HepG2 (cell line): ENCODE results near the gene GRM8. TPM values are rescaled to one million over a fixed set of nuclear protein-coding genes. Genes with fewer than 3 reads are reported as not detected.

ENCODE experiments used
- ATAC-seq: fragments of 200-7000 bp; cut with Tn5 transposase; 3 replicates; pipeline ENCODE4 v1.9.1; 2020; ENCODE audit warnings: mild to moderate bottlenecking, moderate library complexity
- BruUV-seq: library from RNA; stranded (reverse); fragments of 400-500 nt; replicated peaks from 2 replicates; lab custom pipeline; 2021; lab: Mats Ljungman, UMichigan
- CTCF ChIA-PET: fragments of 300-600 bp; formaldehyde crosslinking; extraction: SDS; loops from one replicate; lab custom pipeline; 2021; ENCODE audit warnings: low total read pairs, inconsistent platforms, low intra/inter-chr PET ratio; lab: Yijun Ruan, JAX
- POLR2A ChIA-PET: fragments of 350-600 bp; sonication (Branson Sonifier 250); formaldehyde crosslinking; loops from one replicate; lab custom pipeline; 2020; ENCODE audit warnings: antibody characterized with exemption, inconsistent platforms; lab: Yijun Ruan, JAX
- DNase-seq: peaks from one replicate; pipeline ENCODE4 v3.0.0-alpha.2; 2015; ENCODE audit warnings: low spot score
- FAIRE-seq: peaks from 3 replicates; lab custom pipeline; 2011; peaks lifted over from hg19 to GRCh38; lab: Jason Lieb, UNC
- H2AFZ ChIP-seq: one replicate; pipeline ENCODE4 v1.6.1; 2011; ENCODE audit warnings: low read length, inconsistent platforms
- H3K27ac ChIP-seq: fragments of 300-600 bp; 3 replicates; pipeline ENCODE4 v1.8.0; 2011; ENCODE audit warnings: mixed run types, mild to moderate bottlenecking, mixed read lengths, low read length, inconsistent platforms; ENCODE audit not compliant: insufficient read depth; ENCODE audit errors: extremely low read length
- H3K27me3 ChIP-seq, 2 experiments: fragments of 200-600 bp in 1 of 2; 2 replicates in 1 of 2; 3 replicates in 1 of 2; pipeline versions ENCODE4 v1.6.0 to v1.8.0; 2011; ENCODE audit warnings: low read length in 2 of 2, mild to moderate bottlenecking in 2 of 2, moderate library complexity in 2 of 2, inconsistent platforms in 1 of 2; ENCODE audit not compliant: insufficient read depth in 2 of 2, control insufficient read depth in 1 of 2
- H3K36me3 ChIP-seq, 2 experiments: fragments of 200-600 bp in 1 of 2; replicated peaks in 1 of 2; 2 replicates in 1 of 2; 3 replicates in 1 of 2; pipeline versions ENCODE4 v1.5.1 to v1.8.0; 2011; ENCODE audit warnings: low read length in 2 of 2, inconsistent platforms in 1 of 2; ENCODE audit not compliant: insufficient read depth in 2 of 2, control insufficient read depth in 1 of 2
- H3K4me1 ChIP-seq: 2 replicates; pipeline ENCODE4 v1.5.1; 2012; ENCODE audit warnings: low read length, inconsistent platforms; ENCODE audit not compliant: insufficient read depth
- H3K4me2 ChIP-seq: 2 replicates; pipeline ENCODE4 v1.6.0; 2011; ENCODE audit warnings: low read depth, low read length, inconsistent platforms
- H3K4me3 ChIP-seq, 3 experiments: fragments of 200-600 bp in 1 of 3; sonication (generic), shearing (Covaris generic) in 1 of 3; replicated peaks in 1 of 3; 2 replicates each; pipeline ENCODE4 v1.5.1; 2011 to 2016; ENCODE audit warnings: low read length in 3 of 3, inconsistent platforms in 2 of 3, low read depth in 2 of 3, mild to moderate bottlenecking in 2 of 3, control low read depth in 1 of 3, mixed read lengths in 1 of 3; ENCODE audit not compliant: insufficient read depth in 1 of 3
- H3K79me2 ChIP-seq: one replicate; pipeline ENCODE4 v1.6.1; 2011; ENCODE audit warnings: low read length, inconsistent platforms; ENCODE audit not compliant: insufficient read depth
- H3K9ac ChIP-seq: 2 replicates; pipeline ENCODE4 v1.6.0; 2011; ENCODE audit warnings: mild to moderate bottlenecking, low read depth, low read length, inconsistent platforms; ENCODE audit not compliant: insufficient read depth
- H3K9me3 ChIP-seq: 2 replicates; pipeline ENCODE4 v1.5.1; 2012; ENCODE audit warnings: mild to moderate bottlenecking, low read length
- H4K20me1 ChIP-seq: 2 replicates; pipeline ENCODE4 v1.6.0; 2011; ENCODE audit warnings: inconsistent platforms, mild to moderate bottlenecking, low read length, moderate library complexity; ENCODE audit not compliant: insufficient read depth
- ATF7 ChIP-seq, 2 experiments: fragments of 450-650 bp in 1 of 2; sonication (generic) in 1 of 2; formaldehyde crosslinking in 1 of 2; IDR thresholded peaks; 2 replicates each; pipeline versions ENCODE4 v1.4.0 to v1.6.1; 2016 to 2020; ENCODE audit warnings: antibody characterized with exemption in 1 of 2, mild to moderate bottlenecking in 1 of 2, missing genetic modification reagents in 1 of 2
- CBX2 ChIP-seq, 2 experiments: fragments of 200-600 bp in 1 of 2; sonication (generic); formaldehyde crosslinking in 1 of 2; IDR thresholded peaks; 2 replicates each; pipeline versions ENCODE4 v1.7.0 to v1.8.1; 2018 to 2022; ENCODE audit warnings: low read depth in 2 of 2, low read length in 1 of 2, mild to moderate bottlenecking in 1 of 2, missing genetic modification reagents in 1 of 2
- HNF4A ChIP-seq: sonication (generic); formaldehyde crosslinking; IDR thresholded peaks from 2 replicates; pipeline ENCODE4 v1.4.0; 2020; ENCODE audit warnings: missing genetic modification reagents
- HNF4G ChIP-seq, 2 experiments: sonication (generic) in 1 of 2; formaldehyde crosslinking in 1 of 2; IDR thresholded peaks; 2 replicates each; pipeline versions ENCODE4 v1.4.0 to v1.6.1; 2011 to 2020; ENCODE audit warnings: borderline replicate concordance in 2 of 2, low read depth in 2 of 2, mild to moderate bottlenecking in 2 of 2, low read length in 1 of 2, missing genetic modification reagents in 1 of 2, moderate library complexity in 1 of 2
- HNRNPH1 ChIP-seq: fragments of 200-400 bp; formaldehyde crosslinking; optimal IDR thresholded peaks from 2 replicates; pipeline ENCODE3; 2017; ENCODE audit warnings: mild to moderate bottlenecking, low read depth, low read length
- KLF6 ChIP-seq: IDR thresholded peaks from 2 replicates; pipeline ENCODE4 v1.8.0; 2016; ENCODE audit warnings: missing biosample characterization, missing genetic modification reagents
- NFE2L1 ChIP-seq: sonication (generic); formaldehyde crosslinking; IDR thresholded peaks from 2 replicates; pipeline ENCODE4 v1.4.0; 2020; ENCODE audit warnings: missing genetic modification reagents, mild to moderate bottlenecking, borderline replicate concordance
- TSC22D2 ChIP-seq: sonication (generic); formaldehyde crosslinking; IDR thresholded peaks from 2 replicates; pipeline ENCODE4 v1.5.1; 2020; ENCODE audit warnings: missing genetic modification reagents, mild to moderate bottlenecking, borderline replicate concordance
- ZBTB7B ChIP-seq: sonication (generic); formaldehyde crosslinking; IDR thresholded peaks from 2 replicates; pipeline ENCODE4 v1.4.0; 2020; ENCODE audit warnings: missing genetic modification reagents
- ZNF138 ChIP-seq: sonication (generic); formaldehyde crosslinking; IDR thresholded peaks from 2 replicates; pipeline ENCODE4 v1.5.0; 2020; ENCODE audit warnings: mild to moderate bottlenecking, low read depth, missing genetic modification reagents
- ZNF589 ChIP-seq: sonication (generic); formaldehyde crosslinking; conservative IDR thresholded peaks from 2 replicates; pipeline ENCODE4 v1.8.0; 2022; ENCODE audit warnings: mild to moderate bottlenecking, moderate library complexity, missing genetic modification reagents
- ZNF773 ChIP-seq: sonication (generic); formaldehyde crosslinking; IDR thresholded peaks from 2 replicates; pipeline ENCODE4 v1.4.0; 2020; ENCODE audit warnings: missing genetic modification reagents, borderline replicate concordance
- ZSCAN25 ChIP-seq: sonication (generic); formaldehyde crosslinking; IDR thresholded peaks from 2 replicates; pipeline ENCODE4 v1.8.0; 2022; ENCODE audit warnings: mild to moderate bottlenecking, missing genetic modification reagents
- WGBS: methylation state at CpG from one replicate; pipeline ENCODE4 v1.1.6; 2017; ENCODE audit warnings: low lambda C conversion rate; 5-methylcytosine and 5-hydroxymethylcytosine counted together
- in situ Hi-C: cut with HindIII; loops from 2 replicates; pipeline ENCODE4 v1.10.0; 2017; ENCODE audit warnings: low pct_unique_long_range_greater_than_20kb; ENCODE audit not compliant: extremely low pct_ligation_motif_present
- intact Hi-C: fragments of 100-400 bp; cut with micrococcal nuclease; formaldehyde crosslinking; loops from one replicate; pipeline ENCODE4 v1.10.0; 2022; ENCODE audit not compliant: unreplicated experiment
- polyA plus RNA-seq, 8 experiments: library from polyadenylated mRNA; depleted of rRNA in 3 of 8; stranded (reverse) in 7 of 8; unstranded in 1 of 8; fragments of >200 nt; fragmentation: Illumina TruSeq in 4 of 8; extraction: Trizol in 4 of 8; gene quantifications; 2 replicates each; pipeline versions ENCODE4 v1.2.1 to v1.2.3, GENCODE V29; 2011 to 2016; ENCODE audit warnings: low read depth in 4 of 8, missing spikeins in 1 of 8, mixed read lengths in 1 of 8; ENCODE audit not compliant: insufficient read depth in 1 of 8
- total RNA-seq, 5 experiments: library from RNA; depleted of rRNA; stranded (reverse); fragments of >200 nt; fragmentation: Illumina TruSeq; extraction: Trizol; gene quantifications; 2 replicates each; pipeline ENCODE4 v1.2.3, GENCODE V29; 2016; ENCODE audit warnings: low read depth in 1 of 5
- TF ChIP-seq, protein P1 (sequence below), 2 experiments: sonication (generic) in 1 of 2; formaldehyde crosslinking in 1 of 2; IDR thresholded peaks; 2 replicates each; pipeline versions ENCODE4 v1.4.0 to v1.6.1; 2016 to 2020; ENCODE audit warnings: borderline replicate concordance in 1 of 2, low read depth in 1 of 2, mild to moderate bottlenecking in 1 of 2, missing genetic modification reagents in 1 of 2
- TF ChIP-seq, protein P2 (sequence below): sonication (generic); formaldehyde crosslinking; IDR thresholded peaks from 2 replicates; pipeline ENCODE4 v1.4.0; 2020; ENCODE audit warnings: missing genetic modification reagents

GRM8 gene
- total and polyA plus RNA-seq, 2 of the 13 experiments (the other 11 are each of a cell fraction or from before 2014, with no cell fraction given): not detected

DNA sequence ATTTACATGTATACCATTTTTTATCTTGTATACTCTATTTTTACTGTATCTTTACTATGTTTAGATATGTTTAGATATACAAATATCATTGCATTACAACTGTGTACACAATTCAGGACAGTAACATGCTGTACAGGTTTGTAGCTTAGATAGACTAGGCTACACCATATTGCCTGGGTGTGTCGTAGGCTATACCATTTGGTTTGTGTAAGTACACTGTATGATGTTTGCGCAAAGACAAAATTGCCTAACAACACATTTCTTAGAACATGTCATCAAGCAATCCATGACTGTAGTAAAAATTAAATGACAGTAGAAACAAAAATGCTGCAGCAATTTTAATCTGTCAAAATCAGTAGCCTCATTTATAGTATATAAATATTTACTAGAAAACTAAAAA lies 812.2 kb downstream of the GRM8 start:
- Histone ChIP-seq H3K4me3 (no peak overlapping the region), H3K4me1 (no peaks in the 10 kb centered on the region)
- DNase-seq: no peak
- CTCF ChIA-PET: no interaction called here
- intact Hi-C loops (no loop called here), in situ Hi-C loops (no loop called here)
- TF ChIP-seq KLF6 (no peak), ZBTB7B (no peak), ATF7 (IDR thresholded peaks at IDR 0.05) (no peak), ATF7 (CRISPR knock-in tag; IDR thresholded peaks at IDR 0.05) (no peak), ZSCAN25 (CRISPR knock-in tag) (no peak), HNF4A (CRISPR knock-in tag) (no peak), ZNF589 (no peak), HNRNPH1 (no peak), NFE2L1 (CRISPR knock-in tag) (no peak), CBX2 (IDR thresholded peaks at IDR 0.05; ENCODE audit: low read depth, low read length) (no peak), CBX2 (CRISPR knock-in tag; IDR thresholded peaks at IDR 0.05; ENCODE audit: low read depth) (no peak), ZNF138 (CRISPR knock-in tag) (no peak), ZNF773 (CRISPR knock-in tag) (no peak), HNF4G (IDR thresholded peaks at IDR 0.05; ENCODE audit: borderline replicate concordance, low read depth, low read length) (no peak), HNF4G (CRISPR knock-in tag; IDR thresholded peaks at IDR 0.05; ENCODE audit: borderline replicate concordance, low read depth) (no peak), TSC22D2 (no peak)
- TF ChIP-seq, protein P1, sequence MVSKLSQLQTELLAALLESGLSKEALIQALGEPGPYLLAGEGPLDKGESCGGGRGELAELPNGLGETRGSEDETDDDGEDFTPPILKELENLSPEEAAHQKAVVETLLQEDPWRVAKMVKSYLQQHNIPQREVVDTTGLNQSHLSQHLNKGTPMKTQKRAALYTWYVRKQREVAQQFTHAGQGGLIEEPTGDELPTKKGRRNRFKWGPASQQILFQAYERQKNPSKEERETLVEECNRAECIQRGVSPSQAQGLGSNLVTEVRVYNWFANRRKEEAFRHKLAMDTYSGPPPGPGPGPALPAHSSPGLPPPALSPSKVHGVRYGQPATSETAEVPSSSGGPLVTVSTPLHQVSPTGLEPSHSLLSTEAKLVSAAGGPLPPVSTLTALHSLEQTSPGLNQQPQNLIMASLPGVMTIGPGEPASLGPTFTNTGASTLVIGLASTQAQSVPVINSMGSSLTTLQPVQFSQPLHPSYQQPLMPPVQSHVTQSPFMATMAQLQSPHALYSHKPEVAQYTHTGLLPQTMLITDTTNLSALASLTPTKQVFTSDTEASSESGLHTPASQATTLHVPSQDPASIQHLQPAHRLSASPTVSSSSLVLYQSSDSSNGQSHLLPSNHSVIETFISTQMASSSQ (IDR thresholded peaks at IDR 0.05; ENCODE audit: low read depth): no peak
- TF ChIP-seq, protein P1 (CRISPR knock-in tag; IDR thresholded peaks at IDR 0.05; ENCODE audit: borderline replicate concordance): no peak
- TF ChIP-seq, protein P2, sequence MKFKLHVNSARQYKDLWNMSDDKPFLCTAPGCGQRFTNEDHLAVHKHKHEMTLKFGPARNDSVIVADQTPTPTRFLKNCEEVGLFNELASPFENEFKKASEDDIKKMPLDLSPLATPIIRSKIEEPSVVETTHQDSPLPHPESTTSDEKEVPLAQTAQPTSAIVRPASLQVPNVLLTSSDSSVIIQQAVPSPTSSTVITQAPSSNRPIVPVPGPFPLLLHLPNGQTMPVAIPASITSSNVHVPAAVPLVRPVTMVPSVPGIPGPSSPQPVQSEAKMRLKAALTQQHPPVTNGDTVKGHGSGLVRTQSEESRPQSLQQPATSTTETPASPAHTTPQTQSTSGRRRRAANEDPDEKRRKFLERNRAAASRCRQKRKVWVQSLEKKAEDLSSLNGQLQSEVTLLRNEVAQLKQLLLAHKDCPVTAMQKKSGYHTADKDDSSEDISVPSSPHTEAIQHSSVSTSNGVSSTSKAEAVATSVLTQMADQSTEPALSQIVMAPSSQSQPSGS (CRISPR knock-in tag): no peak
- TF ChIP-seq, all 625 proteins: peak for 0
- no peak overlapping the region for H3K27ac ChIP-seq
- peaks cover 68% of the 10 kb centered on the region for H3K9me3 ChIP-seq
- no peak for FAIRE-seq
- H3K4me2 ChIP-seq: no peak overlapping the region
- WGBS: 54% methylated on average over 2 of the region's 2 CpGs
- H2AFZ ChIP-seq: no peak overlapping the region
- no TSS peak for BruUV-seq
- no peak overlapping the region for H3K9ac ChIP-seq
- no peaks in the 10 kb centered on the region for H4K20me1 ChIP-seq
- POLR2A ChIA-PET: no interaction called here
- no peaks in the 10 kb centered on the region for H3K36me3 ChIP-seq
- no peak for ATAC-seq
- no peaks in the 10 kb centered on the region for H3K27me3 ChIP-seq
- H3K79me2 ChIP-seq: no peaks in the 10 kb centered on the region
